NCI-H2171 treated with DMSO at 0.1 percent for 48 hours (cell line): Measurements from ENCODE around the gene ACACA.
A peak's percentile ranks its signal among the peaks of the same experiment; 100 is the strongest.
"Not testable (repeated sequence)": the region's sequence is repeated elsewhere in the genome, so short reads cannot be mapped to it uniquely, and the experiment has no call there.

ENCODE experiments used
- DNase-seq: peaks from one replicate; lab custom pipeline; 2025; lab: John Stamatoyannopoulos, UW

ACACA gene

GRCh38 chr17:37406635-37407461, at the start of gene ACACA, which contains the start of gene TADA2A:
TSS of gene ACACA (minus strand) at chr17:37406836. CDS start at chr17:37406299, 537 bp downstream.
TSS of gene TADA2A (plus strand) at chr17:37406886. CDS start at chr17:37411366, 4,480 bp downstream.
- peak; percentile 83 for DNase-seq

GRCh38 chr17:37450112-37450511, 43.5 kb upstream of the ACACA start:
- no peak for DNase-seq

- DNase-seq: no peak
These were observed 41.0 kb upstream of the ACACA start for GRCh38 chr17:37447641-37448040.

- DNase-seq: peak; percentile 42
These were observed 39.4 kb upstream of the ACACA start for GRCh38 chr17:37446027-37446426.

GRCh38 chr17:37441369-37442014, 34.9 kb upstream of the ACACA start:
- not testable (repeated sequence) for DNase-seq

- DNase-seq: no peak
These were observed 33.8 kb upstream of the ACACA start for GRCh38 chr17:37440424-37440823.

GRCh38 chr17:37438141-37438540, 31.5 kb upstream of the ACACA start:
- DNase-seq: no peak

GRCh38 chr17:37432671-37433070, 26.0 kb upstream of the ACACA start:
- DNase-seq: no peak

- DNase-seq: no peak
These were observed 23.5 kb upstream of the ACACA start for GRCh38 chr17:37430051-37430627.

GRCh38 chr17:37429453-37429852, 22.8 kb upstream of the ACACA start:
- DNase-seq: no peak

- DNase-seq: no peak
These were observed 22.4 kb upstream of the ACACA start for GRCh38 chr17:37429039-37429438.

- DNase-seq: no peak
These were observed 18.6 kb upstream of the ACACA start for GRCh38 chr17:37425268-37425667.

GRCh38 chr17:37422971-37423625, 16.5 kb upstream of the ACACA start:
- no peak for DNase-seq

- no peak for DNase-seq
These were observed 11.2 kb upstream of the ACACA start for GRCh38 chr17:37417852-37418251.

GRCh38 chr17:37413875-37414519, 7.4 kb upstream of the ACACA start:
- peak; percentile 3 for DNase-seq

- DNase-seq: no peak
These were observed 3.7 kb upstream of the ACACA start for GRCh38 chr17:37410357-37410756.

- DNase-seq: not testable (repeated sequence)
These were observed 1.5 kb upstream of the ACACA start for GRCh38 chr17:37408145-37408479.

- DNase-seq: peak; percentile 51
These were observed 541 bp downstream of the ACACA start for GRCh38 chr17:37405955-37406634.

GRCh38 chr17:37405522-37405921, 1.1 kb downstream of the ACACA start:
- not testable (repeated sequence) for DNase-seq

GRCh38 chr17:37400505-37400904, 6.1 kb downstream of the ACACA start:
- no peak for DNase-seq

GRCh38 chr17:37399265-37399803, 7.3 kb downstream of the ACACA start:
- DNase-seq: no peak
